Esophagus muscularis mucosa (tissue), 4 donors: Measurements from ENCODE around the gene CD74.

Experiments used
- EP300 ChIP-seq: sonication (generic); formaldehyde crosslinking; IDR thresholded peaks from one replicate; pipeline ENCODE4 v1.6.1; 2017; ENCODE audit warnings: antibody characterized with exemption
- POLR2AphosphoS5 ChIP-seq, 2 donors: sonication (generic); formaldehyde crosslinking; IDR thresholded peaks; one replicate each; pipeline ENCODE4 v1.6.1; 2017; ENCODE audit warnings: antibody characterized with exemption in 2 of 2
- TF ChIP-seq, protein P1 (sequence below), 3 experiments: fragments of 200-600 bp in 2 of 3; fragments of 450-650 bp in 1 of 3; sonication (generic) in 2 of 3; IDR thresholded peaks; one replicate each; pipeline ENCODE4 v1.5.1; 2017 to 2019; ENCODE audit warnings: antibody characterized with exemption in 3 of 3, mild to moderate bottlenecking in 2 of 3, moderate library complexity in 1 of 3

DNA sequence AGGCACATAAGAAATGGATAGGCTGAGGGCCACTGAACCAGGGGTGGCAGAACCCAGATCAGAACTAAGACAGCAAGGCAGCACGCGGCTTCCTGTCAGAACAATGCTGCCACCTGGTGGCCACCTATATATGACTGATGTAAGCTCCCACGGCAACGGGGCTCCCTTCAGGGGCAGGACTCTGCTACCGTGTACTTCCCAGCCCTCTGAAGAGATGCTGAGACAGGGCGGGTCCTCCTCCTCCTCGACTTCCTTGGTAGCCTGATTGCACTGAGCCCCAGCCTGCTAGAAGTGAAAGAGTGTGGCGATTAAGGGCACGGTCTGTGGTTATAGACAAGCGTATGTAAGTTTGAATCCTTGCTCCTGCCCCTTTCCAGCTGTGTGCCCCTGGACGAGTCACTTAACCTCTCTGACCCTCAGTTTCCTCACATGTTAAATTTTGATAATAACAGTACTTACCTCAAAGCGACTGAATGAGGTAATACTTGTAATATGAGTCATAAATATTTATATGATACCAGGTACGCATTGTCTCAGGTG lies 23.5 kb upstream of the CD74 start:
- TF ChIP-seq POLR2AphosphoS5 (IDR thresholded peaks at IDR 0.05) (peak in 1 of 2 donors; percentile 50), EP300 (no peak)
- TF ChIP-seq, protein P1, sequence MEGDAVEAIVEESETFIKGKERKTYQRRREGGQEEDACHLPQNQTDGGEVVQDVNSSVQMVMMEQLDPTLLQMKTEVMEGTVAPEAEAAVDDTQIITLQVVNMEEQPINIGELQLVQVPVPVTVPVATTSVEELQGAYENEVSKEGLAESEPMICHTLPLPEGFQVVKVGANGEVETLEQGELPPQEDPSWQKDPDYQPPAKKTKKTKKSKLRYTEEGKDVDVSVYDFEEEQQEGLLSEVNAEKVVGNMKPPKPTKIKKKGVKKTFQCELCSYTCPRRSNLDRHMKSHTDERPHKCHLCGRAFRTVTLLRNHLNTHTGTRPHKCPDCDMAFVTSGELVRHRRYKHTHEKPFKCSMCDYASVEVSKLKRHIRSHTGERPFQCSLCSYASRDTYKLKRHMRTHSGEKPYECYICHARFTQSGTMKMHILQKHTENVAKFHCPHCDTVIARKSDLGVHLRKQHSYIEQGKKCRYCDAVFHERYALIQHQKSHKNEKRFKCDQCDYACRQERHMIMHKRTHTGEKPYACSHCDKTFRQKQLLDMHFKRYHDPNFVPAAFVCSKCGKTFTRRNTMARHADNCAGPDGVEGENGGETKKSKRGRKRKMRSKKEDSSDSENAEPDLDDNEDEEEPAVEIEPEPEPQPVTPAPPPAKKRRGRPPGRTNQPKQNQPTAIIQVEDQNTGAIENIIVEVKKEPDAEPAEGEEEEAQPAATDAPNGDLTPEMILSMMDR (IDR thresholded peaks at IDR 0.05) = peak; percentile 80 to 88 (median 82)
